ENCODE measurements around the gene HCN2.

The HCN2 gene

GRCh38 chr19:592101-592500 is 2.4 kb downstream of the HCN2 start:
- WGBS: 86% methylated on average over 17 of the region's 19 CpGs
- H3K27me3 ChIP-seq (ENCODE audit: control insufficient read depth in 1 of 2, insufficient read depth in 1 of 2, low read length in 2 of 2): peaks cover 14 to 75% of the 10 kb centered on the region in 2 experiments
- H2BK5ac ChIP-seq (ENCODE audit: low read depth, low read length, poor library complexity, severe bottlenecking): no peak overlapping the region
- H3K23ac ChIP-seq (ENCODE audit: low read length in 2 of 2): no peak overlapping the region
- H3K27ac ChIP-seq (ENCODE audit: low read length, poor library complexity, severe bottlenecking): no peak overlapping the region
- no peak overlapping the region for H3K9ac ChIP-seq (ENCODE audit: low read length)
- H2BK12ac ChIP-seq (ENCODE audit: low read length in 2 of 2): no peak overlapping the region
- peaks cover 14% of the 10 kb centered on the region for H3K79me1 ChIP-seq (replicated peaks; ENCODE audit: low read length, poor library complexity, severe bottlenecking)
- no peak for DNase-seq
- H3K4me1 ChIP-seq (ENCODE audit: control insufficient read depth, insufficient read depth, low read depth, low read length): peaks cover 41% of the 10 kb centered on the region
- no peak overlapping the region for H3K4me2 ChIP-seq (ENCODE audit: low read length, poor library complexity, severe bottlenecking)
- H3K36me3 ChIP-seq (ENCODE audit: control insufficient read depth in 1 of 2, insufficient read depth in 2 of 2, low read depth in 1 of 2, low read length in 2 of 2): peaks cover 0 to 5% of the 10 kb centered on the region in 2 experiments
- H3K4ac ChIP-seq (ENCODE audit: low read depth in 1 of 2, low read length in 2 of 2): no peak overlapping the region
- H3K14ac ChIP-seq (ENCODE audit: low read length in 2 of 2): no peak overlapping the region
- H2BK15ac ChIP-seq (ENCODE audit: low read depth, poor library complexity, severe bottlenecking): no peak overlapping the region
- no peak overlapping the region for H3K4me3 ChIP-seq (ENCODE audit: insufficient read depth in 1 of 2, low read depth in 1 of 2, low read length in 2 of 2)
- H2BK120ac ChIP-seq (ENCODE audit: low read depth, low read length): no peak overlapping the region
- H2AFZ ChIP-seq (ENCODE audit: low read depth, low read length): no peak overlapping the region
- no peak overlapping the region for H3K18ac ChIP-seq (ENCODE audit: low read depth in 1 of 2, low read length in 2 of 2)
- no peak overlapping the region for H2AK5ac ChIP-seq (ENCODE audit: low read length, severe bottlenecking)
- H4K8ac ChIP-seq (ENCODE audit: low read length): no peak overlapping the region
- no peaks in the 10 kb centered on the region for H3K9me3 ChIP-seq (ENCODE audit: control insufficient read depth, low read length)
- no peak overlapping the region for H4K91ac ChIP-seq (ENCODE audit: low read length)

GRCh38 chr19:593055-593454 is 3.4 kb downstream of the HCN2 start:
- no peak for DNase-seq
- Histone ChIP-seq H2BK12ac (ENCODE audit: low read length in 2 of 2) (no peak overlapping the region), H3K9ac (ENCODE audit: low read length) (no peak overlapping the region), H3K14ac (ENCODE audit: low read length in 2 of 2) (no peak overlapping the region), H4K91ac (ENCODE audit: low read length) (no peak overlapping the region), H3K18ac (ENCODE audit: low read depth in 1 of 2, low read length in 2 of 2) (no peak overlapping the region), H3K79me1 (replicated peaks; ENCODE audit: low read length, poor library complexity, severe bottlenecking) (peaks cover 19% of the 10 kb centered on the region), H3K23ac (ENCODE audit: low read length in 2 of 2) (no peak overlapping the region), H2BK120ac (ENCODE audit: low read depth, low read length) (no peak overlapping the region), H3K4ac (ENCODE audit: low read depth in 1 of 2, low read length in 2 of 2) (no peak overlapping the region), H3K9me3 (ENCODE audit: control insufficient read depth, low read length) (no peaks in the 10 kb centered on the region), H3K27me3 (ENCODE audit: control insufficient read depth in 1 of 2, insufficient read depth in 1 of 2, low read length in 2 of 2) (peaks cover 14 to 76% of the 10 kb centered on the region in 2 experiments), H3K4me3 (ENCODE audit: insufficient read depth in 1 of 2, low read depth in 1 of 2, low read length in 2 of 2) (no peak overlapping the region), H2BK15ac (ENCODE audit: low read depth, poor library complexity, severe bottlenecking) (no peak overlapping the region), H2AFZ (ENCODE audit: low read depth, low read length) (no peak overlapping the region), H2BK5ac (ENCODE audit: low read depth, low read length, poor library complexity, severe bottlenecking) (no peak overlapping the region), H3K4me1 (ENCODE audit: control insufficient read depth, insufficient read depth, low read depth, low read length) (peaks cover 37% of the 10 kb centered on the region), H2AK5ac (ENCODE audit: low read length, severe bottlenecking) (no peak overlapping the region), H3K36me3 (ENCODE audit: control insufficient read depth in 1 of 2, insufficient read depth in 2 of 2, low read depth in 1 of 2, low read length in 2 of 2) (peaks cover 0 to 5% of the 10 kb centered on the region in 2 experiments), H4K8ac (ENCODE audit: low read length) (no peak overlapping the region), H3K27ac (ENCODE audit: low read length, poor library complexity, severe bottlenecking) (no peak overlapping the region), H3K4me2 (ENCODE audit: low read length, poor library complexity, severe bottlenecking) (no peak overlapping the region)
- WGBS: 90% methylated on average over 18 of the region's 18 CpGs

GRCh38 chr19:593505-593904 is 3.8 kb downstream of the HCN2 start:
- 74% methylated on average over 9 of the region's 9 CpGs for WGBS
- H3K9me3 ChIP-seq (ENCODE audit: control insufficient read depth, low read length): no peaks in the 10 kb centered on the region
- H3K4me3 ChIP-seq (ENCODE audit: insufficient read depth in 1 of 2, low read depth in 1 of 2, low read length in 2 of 2): no peak overlapping the region
- no peak overlapping the region for H3K14ac ChIP-seq (ENCODE audit: low read length in 2 of 2)
- H3K79me1 ChIP-seq (replicated peaks; ENCODE audit: low read length, poor library complexity, severe bottlenecking): peaks cover 19% of the 10 kb centered on the region
- no peak overlapping the region for H2BK15ac ChIP-seq (ENCODE audit: low read depth, poor library complexity, severe bottlenecking)
- peaks cover 0 to 5% of the 10 kb centered on the region in 2 experiments for H3K36me3 ChIP-seq (ENCODE audit: control insufficient read depth in 1 of 2, insufficient read depth in 2 of 2, low read depth in 1 of 2, low read length in 2 of 2)
- H3K18ac ChIP-seq (ENCODE audit: low read depth in 1 of 2, low read length in 2 of 2): no peak overlapping the region
- H2BK120ac ChIP-seq (ENCODE audit: low read depth, low read length): no peak overlapping the region
- peaks cover 14 to 71% of the 10 kb centered on the region in 2 experiments for H3K27me3 ChIP-seq (ENCODE audit: control insufficient read depth in 1 of 2, insufficient read depth in 1 of 2, low read length in 2 of 2)
- H3K4me2 ChIP-seq (ENCODE audit: low read length, poor library complexity, severe bottlenecking): no peak overlapping the region
- H3K23ac ChIP-seq (ENCODE audit: low read length in 2 of 2): no peak overlapping the region
- no peak overlapping the region for H4K8ac ChIP-seq (ENCODE audit: low read length)
- H3K27ac ChIP-seq (ENCODE audit: low read length, poor library complexity, severe bottlenecking): no peak overlapping the region
- no peak overlapping the region for H2BK5ac ChIP-seq (ENCODE audit: low read depth, low read length, poor library complexity, severe bottlenecking)
- H4K91ac ChIP-seq (ENCODE audit: low read length): no peak overlapping the region
- no peak overlapping the region for H2AK5ac ChIP-seq (ENCODE audit: low read length, severe bottlenecking)
- no peak overlapping the region for H3K4ac ChIP-seq (ENCODE audit: low read depth in 1 of 2, low read length in 2 of 2)
- no peak overlapping the region for H3K9ac ChIP-seq (ENCODE audit: low read length)
- H2BK12ac ChIP-seq (ENCODE audit: low read length in 2 of 2): no peak overlapping the region
- DNase-seq: no peak
- H3K4me1 ChIP-seq (ENCODE audit: control insufficient read depth, insufficient read depth, low read depth, low read length): peaks cover 32% of the 10 kb centered on the region
- no peak overlapping the region for H2AFZ ChIP-seq (ENCODE audit: low read depth, low read length)

- no peak overlapping the region for H4K8ac ChIP-seq (ENCODE audit: low read length)
- no peak overlapping the region for H4K91ac ChIP-seq (ENCODE audit: low read length)
- no peak overlapping the region for H3K9ac ChIP-seq (ENCODE audit: low read length)
- peaks cover 5 to 63% of the 10 kb centered on the region in 2 experiments for H3K27me3 ChIP-seq (ENCODE audit: control insufficient read depth in 1 of 2, insufficient read depth in 1 of 2, low read length in 2 of 2)
- WGBS: 79% methylated on average over 24 of the region's 24 CpGs
- H3K4me2 ChIP-seq (ENCODE audit: low read length, poor library complexity, severe bottlenecking): no peak overlapping the region
- no peaks in the 10 kb centered on the region for H3K36me3 ChIP-seq (ENCODE audit: control insufficient read depth in 1 of 2, insufficient read depth in 2 of 2, low read depth in 1 of 2, low read length in 2 of 2)
- H2AK5ac ChIP-seq (ENCODE audit: low read length, severe bottlenecking): no peak overlapping the region
- no peak overlapping the region for H3K27ac ChIP-seq (ENCODE audit: low read length, poor library complexity, severe bottlenecking)
- no peak overlapping the region for H2BK15ac ChIP-seq (ENCODE audit: low read depth, poor library complexity, severe bottlenecking)
- no peak overlapping the region for H2BK12ac ChIP-seq (ENCODE audit: low read length in 2 of 2)
- no peak overlapping the region for H3K18ac ChIP-seq (ENCODE audit: low read depth in 1 of 2, low read length in 2 of 2)
- H3K4me3 ChIP-seq (ENCODE audit: insufficient read depth in 1 of 2, low read depth in 1 of 2, low read length in 2 of 2): no peak overlapping the region
- peaks cover 24% of the 10 kb centered on the region for H3K4me1 ChIP-seq (ENCODE audit: control insufficient read depth, insufficient read depth, low read depth, low read length)
- no peak overlapping the region for H2BK5ac ChIP-seq (ENCODE audit: low read depth, low read length, poor library complexity, severe bottlenecking)
- H3K14ac ChIP-seq (ENCODE audit: low read length in 2 of 2): no peak overlapping the region
- no peak overlapping the region for H3K23ac ChIP-seq (ENCODE audit: low read length in 2 of 2)
- no peak overlapping the region for H2BK120ac ChIP-seq (ENCODE audit: low read depth, low read length)
- no peak overlapping the region for H2AFZ ChIP-seq (ENCODE audit: low read depth, low read length)
- no peak overlapping the region for H3K4ac ChIP-seq (ENCODE audit: low read depth in 1 of 2, low read length in 2 of 2)
- no peak for DNase-seq
- H3K79me1 ChIP-seq (replicated peaks; ENCODE audit: low read length, poor library complexity, severe bottlenecking): peaks cover 19% of the 10 kb centered on the region
- no peaks in the 10 kb centered on the region for H3K9me3 ChIP-seq (ENCODE audit: control insufficient read depth, low read length)
These were observed 4.7 kb downstream of the HCN2 start for GRCh38 chr19:594265-594870.

Data from mesenchymal stem cell (in vitro differentiated cells and primary cell).